ENCODE results near the gene MAS1.

The MAS1 gene

DNA sequence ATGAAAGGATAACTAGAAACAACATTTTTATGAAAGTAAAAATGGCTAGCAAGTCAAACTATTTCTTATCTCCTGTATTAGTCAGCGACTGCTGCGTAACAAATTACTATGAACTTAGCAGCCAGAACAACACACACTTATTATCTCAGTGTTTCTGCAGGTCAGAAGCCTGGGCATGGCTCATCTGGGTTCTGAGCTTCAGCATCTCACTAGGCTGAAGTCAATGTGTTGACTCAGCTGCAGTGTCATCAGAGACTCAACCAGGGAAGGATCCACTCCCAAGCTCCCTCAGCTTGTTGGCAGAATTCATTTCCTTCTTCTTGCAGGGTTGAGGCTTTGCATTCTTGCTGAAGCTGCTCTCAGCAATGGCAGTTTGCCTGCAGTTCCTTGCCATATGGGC is 44.8 kb downstream of the MAS1 start:
- H3K4me3 ChIP-seq (replicated peaks in 1 of 2; ENCODE audit: low read depth in 2 of 2, low read length in 2 of 2), result no peak overlapping the region
- DNase-seq (ENCODE audit: low read depth in 2 of 2), result peak; percentile 63 to 92
- TF ChIP-seq, protein P1, sequence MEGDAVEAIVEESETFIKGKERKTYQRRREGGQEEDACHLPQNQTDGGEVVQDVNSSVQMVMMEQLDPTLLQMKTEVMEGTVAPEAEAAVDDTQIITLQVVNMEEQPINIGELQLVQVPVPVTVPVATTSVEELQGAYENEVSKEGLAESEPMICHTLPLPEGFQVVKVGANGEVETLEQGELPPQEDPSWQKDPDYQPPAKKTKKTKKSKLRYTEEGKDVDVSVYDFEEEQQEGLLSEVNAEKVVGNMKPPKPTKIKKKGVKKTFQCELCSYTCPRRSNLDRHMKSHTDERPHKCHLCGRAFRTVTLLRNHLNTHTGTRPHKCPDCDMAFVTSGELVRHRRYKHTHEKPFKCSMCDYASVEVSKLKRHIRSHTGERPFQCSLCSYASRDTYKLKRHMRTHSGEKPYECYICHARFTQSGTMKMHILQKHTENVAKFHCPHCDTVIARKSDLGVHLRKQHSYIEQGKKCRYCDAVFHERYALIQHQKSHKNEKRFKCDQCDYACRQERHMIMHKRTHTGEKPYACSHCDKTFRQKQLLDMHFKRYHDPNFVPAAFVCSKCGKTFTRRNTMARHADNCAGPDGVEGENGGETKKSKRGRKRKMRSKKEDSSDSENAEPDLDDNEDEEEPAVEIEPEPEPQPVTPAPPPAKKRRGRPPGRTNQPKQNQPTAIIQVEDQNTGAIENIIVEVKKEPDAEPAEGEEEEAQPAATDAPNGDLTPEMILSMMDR (IDR thresholded peaks at IDR 0.05; ENCODE audit: low read depth, low read length), result no peak

DNA sequence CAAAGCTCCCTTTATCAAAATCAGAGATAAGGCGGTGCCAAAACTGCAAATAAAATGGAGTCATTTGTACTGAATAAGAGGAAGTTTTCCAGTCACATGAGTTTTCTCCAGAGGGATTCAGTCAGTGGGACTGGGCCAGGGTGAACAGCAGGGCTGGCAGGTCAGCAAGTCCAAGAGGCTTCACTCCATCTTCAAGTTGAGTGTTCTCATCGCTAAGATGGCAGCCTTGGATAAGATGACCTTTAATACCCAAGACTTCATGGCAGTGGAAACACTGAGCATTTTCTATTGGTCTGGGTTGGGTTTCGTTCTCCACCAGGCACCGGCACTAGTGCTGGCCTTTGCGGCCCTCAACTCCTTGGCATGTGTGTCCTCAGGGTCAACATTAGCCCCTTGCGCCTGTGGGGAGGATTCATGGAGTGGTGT is 48.8 kb downstream of the MAS1 start:
- peak in 1 of 2 donors; percentile 88 for DNase-seq (ENCODE audit: low read depth in 2 of 2)
- TF ChIP-seq, protein P1 (IDR thresholded peaks at IDR 0.05; ENCODE audit: low read depth, low read length), result no peak
- H3K4me3 ChIP-seq (replicated peaks in 1 of 2; ENCODE audit: low read depth in 2 of 2, low read length in 2 of 2), result no peak overlapping the region

Measured in cardiac fibroblast (primary cell).